H1 (cell line): ENCODE data around the gene ARHGAP23. TPM values are rescaled to one million over a fixed set of nuclear protein-coding genes. Genes with fewer than 3 reads are reported as not detected.
A peak's percentile ranks its signal among the peaks of the same experiment; 100 is the strongest.
"Not testable (repeated sequence)": the region's sequence is repeated elsewhere in the genome, so short reads cannot be mapped to it uniquely, and the experiment has no call there.

Experiments used
- CTCF ChIA-PET: fragments of 300-600 bp; sonication (Branson Sonifier 250); formaldehyde crosslinking; loops from one replicate; lab custom pipeline; 2021; ENCODE audit not compliant: partially characterized antibody; lab: Charles Lee
- POLR2A ChIA-PET: fragments of 300-600 bp; sonication (Branson Sonifier 250); formaldehyde crosslinking; loops from one replicate; lab custom pipeline; 2021; ENCODE audit warnings: inconsistent platforms; ENCODE audit not compliant: partially characterized antibody; lab: Charles Lee
- DNase-seq, 2 experiments: peaks; one replicate each; pipeline versions ENCODE4 v3.0.0 to v3.0.0-alpha.2; 2010 to 2022; ENCODE audit warnings: low spot score in 2 of 2, low read depth in 1 of 2, mixed read lengths in 1 of 2
- FAIRE-seq: peaks from 2 replicates; lab custom pipeline; 2011; peaks lifted over from hg19 to GRCh38; lab: Jason Lieb, UNC
- H2AFZ ChIP-seq: 2 replicates; pipeline ENCODE4 v1.8.1; 2012; ENCODE audit warnings: low read length, inconsistent platforms
- H2AK5ac ChIP-seq: 2 replicates; pipeline ENCODE4 v1.6.1; 2013; ENCODE audit warnings: low read depth, low read length
- H2BK120ac ChIP-seq: replicated peaks from 2 replicates; pipeline ENCODE3; 2013; ENCODE audit warnings: low read depth, low read length, inconsistent platforms
- H2BK12ac ChIP-seq: 2 replicates; pipeline ENCODE4 v1.6.1; 2013; ENCODE audit warnings: low read depth, low read length
- H2BK15ac ChIP-seq: 2 replicates; pipeline ENCODE4 v1.6.1; 2013; ENCODE audit warnings: low read length
- H2BK20ac ChIP-seq: 2 replicates; pipeline ENCODE4 v1.6.1; 2013; ENCODE audit warnings: low read length
- H2BK5ac ChIP-seq: 2 replicates; pipeline ENCODE4 v1.6.1; 2013; ENCODE audit warnings: low read depth, low read length
- H3K14ac ChIP-seq: 2 replicates; pipeline ENCODE4 v1.6.1; 2013; ENCODE audit warnings: inconsistent platforms; ENCODE audit not compliant: insufficient read length
- H3K18ac ChIP-seq: 2 replicates; pipeline ENCODE4 v1.6.1; 2013; ENCODE audit warnings: low read length; ENCODE audit errors: extremely low read depth
- H3K23ac ChIP-seq: 2 replicates; pipeline ENCODE4 v1.6.1; 2013; ENCODE audit warnings: inconsistent platforms; ENCODE audit not compliant: insufficient read length
- H3K23me2 ChIP-seq: 2 replicates; pipeline ENCODE4 v1.6.1; 2013; ENCODE audit warnings: low read depth, low read length
- H3K27ac ChIP-seq: 2 replicates; pipeline ENCODE4 v1.6.1; 2011; ENCODE audit warnings: low read depth, low read length, inconsistent platforms
- H3K27me3 ChIP-seq, 4 experiments: replicated peaks in 1 of 4; 1 replicate in 1 of 4; 2 replicates in 3 of 4; pipeline versions ENCODE4 v1.6.1 to v1.8.1; 2011 to 2013; ENCODE audit warnings: low read length in 3 of 4, mild to moderate bottlenecking in 3 of 4, inconsistent platforms in 2 of 4, mixed read lengths in 2 of 4, moderate library complexity in 1 of 4; ENCODE audit not compliant: control insufficient read depth in 3 of 4, insufficient read depth in 3 of 4; ENCODE audit errors: extremely low read depth in 1 of 4
- H3K36me3 ChIP-seq, 4 experiments: 2 replicates each; pipeline versions ENCODE4 v1.6.1 to v1.8.1; 2011 to 2013; ENCODE audit warnings: mild to moderate bottlenecking in 4 of 4, low read length in 3 of 4, moderate library complexity in 2 of 4, control low read depth in 1 of 4, inconsistent platforms in 1 of 4; ENCODE audit not compliant: insufficient read depth in 4 of 4, control insufficient read depth in 2 of 4
- H3K4ac ChIP-seq: replicated peaks from 2 replicates; pipeline ENCODE3; 2013; ENCODE audit warnings: low read length, low read depth, mixed read lengths, inconsistent platforms; ENCODE audit not compliant: insufficient read length
- H3K4me1 ChIP-seq, 4 experiments: replicated peaks in 1 of 4; 1 replicate in 1 of 4; 2 replicates in 3 of 4; pipeline versions ENCODE4 v1.6.1 to v1.8.1; 2011 to 2013; ENCODE audit warnings: low read length in 3 of 4, inconsistent platforms in 2 of 4, mixed read lengths in 1 of 4; ENCODE audit not compliant: insufficient read depth in 4 of 4, control insufficient read depth in 3 of 4
- H3K4me2 ChIP-seq, 2 experiments: 2 replicates each; pipeline versions ENCODE4 v1.6.1 to v1.8.1; 2011 to 2013; ENCODE audit warnings: low read depth in 2 of 2, low read length in 2 of 2, control low read depth in 1 of 2, inconsistent platforms in 1 of 2, mild to moderate bottlenecking in 1 of 2; ENCODE audit not compliant: insufficient read depth in 1 of 2
- H3K4me3 ChIP-seq, 4 experiments: fragments of 200-600, 300-600 bp in 1 of 4; sonication (generic), shearing (Covaris generic), sonication (Bioruptor Twin) in 1 of 4; 2 replicates each; pipeline versions ENCODE4 v1.5.1 to v1.8.1; 2011 to 2016; ENCODE audit warnings: low read length in 4 of 4, low read depth in 3 of 4, control low read depth in 2 of 4, inconsistent platforms in 2 of 4, mild to moderate bottlenecking in 2 of 4, mixed read lengths in 1 of 4, moderate library complexity in 1 of 4; ENCODE audit not compliant: insufficient read depth in 2 of 4; ENCODE audit errors: extremely low read depth in 1 of 4
- H3K56ac ChIP-seq: replicated peaks from 2 replicates; pipeline ENCODE3; 2013; ENCODE audit warnings: low read depth, mild to moderate bottlenecking, mixed read lengths, low read length, inconsistent platforms; ENCODE audit not compliant: insufficient read length
- H3K79me1 ChIP-seq: 2 replicates; pipeline ENCODE4 v1.6.1; 2013; ENCODE audit warnings: low read depth, low read length, control low read depth
- H3K79me2 ChIP-seq, 2 experiments: 2 replicates each; pipeline versions ENCODE4 v1.6.1 to v1.8.1; 2012 to 2013; ENCODE audit warnings: low read length in 2 of 2, mild to moderate bottlenecking in 2 of 2, inconsistent platforms in 1 of 2; ENCODE audit not compliant: insufficient read depth in 2 of 2, control insufficient read depth in 1 of 2
- H3K9ac ChIP-seq, 4 experiments: replicated peaks in 1 of 4; 1 replicate in 1 of 4; 2 replicates in 3 of 4; pipeline versions ENCODE4 v1.6.1 to v1.8.1; 2011 to 2013; ENCODE audit warnings: low read depth in 3 of 4, low read length in 3 of 4, control low read depth in 2 of 4, mild to moderate bottlenecking in 2 of 4, moderate library complexity in 2 of 4, inconsistent platforms in 1 of 4; ENCODE audit errors: extremely low read depth in 1 of 4
- H3K9me3 ChIP-seq, 2 experiments: 2 replicates each; pipeline versions ENCODE4 v1.6.1 to v1.8.1; 2012 to 2013; ENCODE audit warnings: mild to moderate bottlenecking in 2 of 2, moderate library complexity in 2 of 2, control low read depth in 1 of 2, inconsistent platforms in 1 of 2, low read depth in 1 of 2, low read length in 1 of 2, mixed read lengths in 1 of 2; ENCODE audit not compliant: insufficient read depth in 2 of 2
- H4K20me1 ChIP-seq, 2 experiments: replicated peaks in 1 of 2; 2 replicates each; pipeline versions ENCODE3 to v1.8.1; 2011 to 2013; ENCODE audit warnings: inconsistent platforms in 2 of 2, low read length in 2 of 2, mild to moderate bottlenecking in 1 of 2; ENCODE audit not compliant: insufficient read depth in 2 of 2, control insufficient read depth in 1 of 2
- H4K5ac ChIP-seq: 2 replicates; pipeline ENCODE4 v1.6.1; 2013; ENCODE audit warnings: low read length, low read depth, mixed read lengths, inconsistent platforms; ENCODE audit not compliant: insufficient read length
- H4K8ac ChIP-seq: 2 replicates; pipeline ENCODE4 v1.8.0; 2013; ENCODE audit warnings: mild to moderate bottlenecking, moderate library complexity, low read length, inconsistent platforms; ENCODE audit not compliant: insufficient read depth; ENCODE audit errors: extremely low read depth
- H4K91ac ChIP-seq: replicated peaks from 2 replicates; pipeline ENCODE3; 2013; ENCODE audit warnings: low read length, mixed read lengths, inconsistent platforms; ENCODE audit not compliant: insufficient read length
- JUN ChIP-seq: IDR thresholded peaks from 2 replicates; pipeline ENCODE4 v1.6.1; 2011; ENCODE audit warnings: low read depth, mild to moderate bottlenecking, improper control_type of control experiment, low read length
- SAP30 ChIP-seq: fragments of 300-600 bp; sonication (generic); IDR thresholded peaks from 2 replicates; pipeline ENCODE4 v1.7.1; 2012; ENCODE audit warnings: low read length, moderate library complexity, mild to moderate bottlenecking, inconsistent platforms; ENCODE audit not compliant: insufficient read depth, insufficient replicate concordance
- SRF ChIP-seq: IDR thresholded peaks from 2 replicates; pipeline ENCODE4 v1.6.1; 2011; ENCODE audit warnings: mild to moderate bottlenecking, low read depth, low read length, moderate library complexity
- ZNF274 ChIP-seq: IDR thresholded peaks from 2 replicates; pipeline ENCODE4 v1.7.0; 2012; ENCODE audit warnings: low read length, borderline replicate concordance; ENCODE audit errors: extremely low read depth
- WGBS, 2 experiments: shearing (Covaris generic) in 1 of 2; methylation state at CpG; one replicate each; pipeline versions ENCODE4 v1.1.6 to v1.1.7; 2013 to 2015; ENCODE audit warnings: low lambda C conversion rate in 2 of 2, mixed read lengths in 2 of 2, inconsistent platforms in 1 of 2, low coverage in 1 of 2, missing lambda C conversion rate in 1 of 2; ENCODE audit not compliant: insufficient replicate concordance in 2 of 2, insufficient coverage in 1 of 2, insufficient read length in 1 of 2; ENCODE audit errors: extremely low coverage in 1 of 2, missing lambda C conversion rate in 1 of 2; 5-methylcytosine and 5-hydroxymethylcytosine counted together
- polyA plus RNA-seq, 7 experiments: library from polyadenylated mRNA; depleted of rRNA in 3 of 7; stranded (reverse) in 5 of 7; unstranded in 2 of 7; fragments of >200 nt in 5 of 7; fragments of 200-250 nt in 2 of 7; gene quantifications; 1 replicate in 5 of 7; 2 replicates in 1 of 7; 4 replicates in 1 of 7; pipeline versions ENCODE4 v1.2.1 to v1.2.3, GENCODE V29; 2011 to 2013; ENCODE audit warnings: missing spikeins in 2 of 7, mixed read lengths in 2 of 7
- total RNA-seq: library from RNA; stranded (reverse); fragmentation: NEBNext Ultra II Directional; extraction: Animal tissue kit (Norgen Biotek cat#: 25700); gene quantifications from 2 replicates; pipeline ENCODE4 v1.2.1, GENCODE V29; 2021

ARHGAP23 gene
- total and polyA plus RNA-seq, 2 of the 8 experiments (the other 6 are each of a cell fraction or from before 2014, with no cell fraction given), result 16.3 to 107 TPM

DNA sequence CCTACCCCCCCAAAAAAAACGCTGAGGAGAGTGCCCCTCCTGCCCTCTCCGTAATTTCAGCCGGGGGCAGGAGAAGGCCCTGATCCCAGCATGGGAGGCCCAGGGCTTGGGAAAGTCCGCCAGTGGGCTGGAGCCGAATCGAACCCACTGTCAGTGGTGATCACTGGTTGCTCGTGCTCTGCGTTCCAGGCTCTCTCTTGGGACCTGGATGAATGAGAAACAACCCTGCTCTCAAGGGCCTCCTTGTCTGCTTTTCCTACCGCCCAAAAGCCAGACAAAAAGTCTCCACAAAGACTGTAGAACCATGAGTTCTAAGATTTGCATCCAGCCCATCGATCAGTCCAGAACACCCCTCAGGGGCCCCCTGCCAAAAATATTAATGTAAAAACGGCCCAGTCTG, 8.1 kb downstream of the ARHGAP23 start (continued):
- TF ChIP-seq ZNF274 (no peak), SAP30 (no peak), SRF (no peak), JUN (no peak)

DNA sequence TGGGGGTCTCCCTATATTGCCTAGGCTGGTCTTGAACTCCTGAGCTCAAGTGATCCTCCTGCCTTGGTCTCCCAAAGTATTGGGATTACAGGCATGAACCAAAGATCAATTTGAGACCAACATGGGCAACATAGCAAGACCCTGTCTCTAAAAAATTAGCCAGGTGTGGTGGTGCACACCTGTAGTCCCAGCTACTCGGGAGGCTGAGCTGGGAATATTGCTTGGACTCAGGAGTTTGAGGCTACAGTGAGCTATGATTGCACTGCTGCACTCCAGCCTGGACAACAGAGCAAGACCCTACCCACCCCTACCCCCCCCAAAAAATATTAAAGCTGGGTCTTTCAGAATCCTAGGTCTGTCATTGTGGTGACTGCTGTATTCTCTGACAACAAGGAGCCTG, 9.0 kb downstream of the ARHGAP23 start:
- H3K27me3 ChIP-seq, H3K23me2 ChIP-seq, H3K4me3 ChIP-seq, FAIRE-seq, H3K9ac ChIP-seq, H4K20me1 ChIP-seq, H2BK20ac ChIP-seq, H3K4ac ChIP-seq, H2AK5ac ChIP-seq, H3K27ac ChIP-seq, H3K18ac ChIP-seq, H3K4me2 ChIP-seq, H4K8ac ChIP-seq, H3K14ac ChIP-seq, H3K56ac ChIP-seq, H4K5ac ChIP-seq, DNase-seq, H2BK12ac ChIP-seq, H2BK120ac ChIP-seq, H4K91ac ChIP-seq, H2AFZ ChIP-seq, H3K36me3 ChIP-seq, H2BK15ac ChIP-seq, H3K9me3 ChIP-seq, H3K23ac ChIP-seq: not testable (repeated sequence)
- Histone ChIP-seq H3K79me2 (peaks cover 4 to 81% of the 10 kb centered on the region in 2 experiments; a peak in 3 of 4 replicates), H3K79me1 (peaks cover 11% of the 10 kb centered on the region), H2BK5ac (peak overlapping the region; percentile 66; the same call in 1 of the 2 replicates), H3K4me1 (peaks cover 2 to 29% (median 17%) of the 10 kb centered on the region in 4 experiments)
- 93% methylated on average over 1 of the region's 1 CpG; no CpG with 5 or more reads in 1 of the 2 experiments for WGBS, 2 experiments
- ChIA-PET CTCF (interaction anchor here (1.1 to 12.9 kb wide), 9 partner anchors 11 to 121 kb away, joined by 3 to 204 read pairs (median 5); partner anchors contain the start of gene ARHGAP23), POLR2A (interaction anchor here (0.7 to 10.5 kb wide), 6 partner anchors 8 to 26 kb away, joined by 3 to 107 read pairs (median 4); no protein-coding TSS in a partner anchor)
